ENCODE measurements around the gene DHRS13.
A peak's percentile ranks its signal among the peaks of the same experiment; 100 is the strongest.
"Not testable (repeated sequence)": the region's sequence is repeated elsewhere in the genome, so short reads cannot be mapped to it uniquely, and the experiment has no call there.

The DHRS13 gene

GRCh38 chr17:28897769-28898526, 4.9 kb downstream of the DHRS13 start:
- DNase-seq, result no peak
- H3K27ac ChIP-seq, result no peak overlapping the region
- H3K36me3 ChIP-seq (replicated peaks), result no peaks in the 10 kb centered on the region
- in situ Hi-C loops (cut with HindIII; ENCODE audit: low pct_ligation_motif_present, low sequenced_read_pairs), result no loop called here
- peak overlapping the region; percentile 80 for H3K4me3 ChIP-seq (ENCODE audit: low read depth, low read length)
- TF ChIP-seq CTCF (IDR thresholded peaks at IDR 0.05; ENCODE audit: low read depth, low read length, missing control alignments), result no peak
- no peaks in the 10 kb centered on the region for H3K27me3 ChIP-seq (replicated peaks)

- Histone ChIP-seq H3K4me3 (ENCODE audit: low read depth, low read length) (peak within 1 kb of the TSS; percentile 80), H3K36me3 (replicated peaks) (no peaks in the 10 kb centered on the region), H3K27ac (no peak within 1 kb of the TSS), H3K27me3 (replicated peaks) (no peaks in the 10 kb centered on the region)
- DNase-seq, result no peak
- in situ Hi-C loops (cut with HindIII; ENCODE audit: low pct_ligation_motif_present, low sequenced_read_pairs), result no loop called here
- peak; percentile 53 for TF ChIP-seq CTCF (IDR thresholded peaks at IDR 0.05; ENCODE audit: low read depth, low read length, missing control alignments)
These were observed 5.8 kb downstream of the DHRS13 start, which contains the start of gene FLOT2 for GRCh38 chr17:28896884-28897768. FLOT2 (minus strand) TSS chr17:28897733; CDS start chr17:28897574, 159 bp downstream.

GRCh38 chr17:28896491-28896883, 6.4 kb downstream of the DHRS13 start:
- no peak for DNase-seq
- in situ Hi-C loops (cut with HindIII; ENCODE audit: low pct_ligation_motif_present, low sequenced_read_pairs), result no loop called here
- H3K27ac ChIP-seq, result no peak overlapping the region
- no peaks in the 10 kb centered on the region for H3K27me3 ChIP-seq (replicated peaks)
- peak overlapping the region; percentile 80 for H3K4me3 ChIP-seq (ENCODE audit: low read depth, low read length)
- no peaks in the 10 kb centered on the region for H3K36me3 ChIP-seq (replicated peaks)
- no peak for TF ChIP-seq CTCF (IDR thresholded peaks at IDR 0.05; ENCODE audit: low read depth, low read length, missing control alignments)

- DNase-seq, result no peak
- TF ChIP-seq CTCF (IDR thresholded peaks at IDR 0.05; ENCODE audit: low read depth, low read length, missing control alignments), result no peak
- in situ Hi-C loops (cut with HindIII; ENCODE audit: low pct_ligation_motif_present, low sequenced_read_pairs), result no loop called here
- Histone ChIP-seq H3K27ac (no peak overlapping the region), H3K4me3 (ENCODE audit: low read depth, low read length) (no peak overlapping the region), H3K27me3 (replicated peaks) (no peaks in the 10 kb centered on the region), H3K36me3 (replicated peaks) (no peaks in the 10 kb centered on the region)
These were observed 7.0 kb downstream of the DHRS13 start for GRCh38 chr17:28895794-28896447.

GRCh38 chr17:28893248-28894183, 9.4 kb downstream of the DHRS13 start:
- H3K27me3 ChIP-seq (replicated peaks); DNase-seq; in situ Hi-C loops (cut with HindIII; ENCODE audit: low pct_ligation_motif_present, low sequenced_read_pairs); H3K36me3 ChIP-seq (replicated peaks); H3K4me3 ChIP-seq (ENCODE audit: low read depth, low read length); H3K27ac ChIP-seq: not testable (repeated sequence)

Data from brain microvascular endothelial cell (primary cell).